DND-41 (cell line): Measurements from ENCODE around the gene CPM.

ENCODE experiments used
- ATAC-seq: fragments of 200-7000 bp; cut with Tn5 transposase; 3 replicates; pipeline ENCODE4 v1.9.1; 2021; ENCODE audit warnings: low read depth; ENCODE audit not compliant: insufficient read depth
- DNase-seq: peaks from one replicate; pipeline ENCODE4 v3.0.0-alpha.2; 2020
- H2AFZ ChIP-seq: 2 replicates; pipeline ENCODE4 v1.6.0; 2012; ENCODE audit warnings: low read depth, low read length
- H3K27ac ChIP-seq: 2 replicates; pipeline ENCODE4 v1.5.1; 2012; ENCODE audit warnings: low read length, inconsistent platforms
- H3K27me3 ChIP-seq: fragments of 200-600 bp; sonication (generic); 2 replicates; pipeline ENCODE4 v1.6.0; 2012; ENCODE audit warnings: low read length, mild to moderate bottlenecking, inconsistent platforms; ENCODE audit not compliant: insufficient read depth, poor library complexity
- H3K36me3 ChIP-seq: 2 replicates; pipeline ENCODE4 v1.5.1; 2012; ENCODE audit warnings: low read length, inconsistent platforms; ENCODE audit not compliant: insufficient read depth
- H3K4me1 ChIP-seq: 2 replicates; pipeline ENCODE4 v1.5.1; 2012; ENCODE audit warnings: mild to moderate bottlenecking, low read length; ENCODE audit not compliant: insufficient read depth
- H3K4me2 ChIP-seq: 2 replicates; pipeline ENCODE4 v1.6.0; 2012; ENCODE audit warnings: mild to moderate bottlenecking, moderate library complexity, low read length, inconsistent platforms; ENCODE audit not compliant: insufficient read depth
- H3K4me3 ChIP-seq, 2 experiments: fragments of 200-600 bp in 1 of 2; shearing (Covaris generic) in 1 of 2; 2 replicates each; pipeline ENCODE4 v1.5.1; 2012 to 2016; ENCODE audit warnings: inconsistent platforms in 2 of 2, low read length in 2 of 2, mild to moderate bottlenecking in 2 of 2, low read depth in 1 of 2, moderate library complexity in 1 of 2
- H3K79me2 ChIP-seq: 2 replicates; pipeline ENCODE4 v1.6.0; 2012; ENCODE audit warnings: low read length, inconsistent platforms; ENCODE audit not compliant: insufficient read depth
- H3K9ac ChIP-seq: 2 replicates; pipeline ENCODE4 v1.6.0; 2012; ENCODE audit warnings: low read depth, mild to moderate bottlenecking, inconsistent platforms, low read length, moderate library complexity
- H3K9me3 ChIP-seq: 2 replicates; pipeline ENCODE4 v1.5.1; 2012; ENCODE audit warnings: low read length, moderate library complexity, mild to moderate bottlenecking, inconsistent platforms; ENCODE audit not compliant: insufficient read depth, severe bottlenecking
- H4K20me1 ChIP-seq: 2 replicates; pipeline ENCODE4 v1.6.0; 2012; ENCODE audit warnings: low read length; ENCODE audit not compliant: insufficient read depth
- CTCF ChIP-seq: IDR thresholded peaks from 2 replicates; pipeline ENCODE4 v1.5.1; 2012; ENCODE audit warnings: borderline replicate concordance, low read length, moderate library complexity, mild to moderate bottlenecking; ENCODE audit not compliant: poor library complexity, severe bottlenecking; ENCODE audit errors: extremely low read depth
- EZH2 ChIP-seq: IDR thresholded peaks from 3 replicates; pipeline ENCODE4 v1.6.1; 2012; ENCODE audit warnings: borderline replicate concordance, low read depth, mild to moderate bottlenecking, moderate library complexity, low read length, inconsistent platforms; ENCODE audit not compliant: severe bottlenecking

The CPM gene

GRCh38 chr12:68976395-68976841 is 43.4 kb upstream of the CPM start:
- no peaks in the 10 kb centered on the region for H4K20me1 ChIP-seq
- no peaks in the 10 kb centered on the region for H3K9me3 ChIP-seq
- no peaks in the 10 kb centered on the region for H3K36me3 ChIP-seq
- ATAC-seq (no peak), DNase-seq (no peak)
- no peak overlapping the region for H2AFZ ChIP-seq
- no peak overlapping the region for H3K4me3 ChIP-seq
- H3K79me2 ChIP-seq, result no peaks in the 10 kb centered on the region
- no peak overlapping the region for H3K4me2 ChIP-seq
- H3K4me1 ChIP-seq, result no peaks in the 10 kb centered on the region
- no peak overlapping the region for H3K27ac ChIP-seq
- no peak overlapping the region for H3K9ac ChIP-seq
- TF ChIP-seq CTCF, result no peak
- no peak for TF ChIP-seq EZH2
- no peaks in the 10 kb centered on the region for H3K27me3 ChIP-seq

- DNase-seq, result no peak
- no peak overlapping the region for H3K9ac ChIP-seq
- no peak overlapping the region for H3K27ac ChIP-seq
- no peak overlapping the region for H3K4me3 ChIP-seq
- H3K36me3 ChIP-seq, result no peaks in the 10 kb centered on the region
- H3K4me1 ChIP-seq, result no peaks in the 10 kb centered on the region
- TF ChIP-seq EZH2 (no peak), CTCF (no peak)
- H2AFZ ChIP-seq, result no peak overlapping the region
- H3K9me3 ChIP-seq, result no peaks in the 10 kb centered on the region
- ATAC-seq, result no peak
- H3K4me2 ChIP-seq, result no peak overlapping the region
- no peaks in the 10 kb centered on the region for H4K20me1 ChIP-seq
- no peaks in the 10 kb centered on the region for H3K27me3 ChIP-seq
- H3K79me2 ChIP-seq, result no peaks in the 10 kb centered on the region
Measured at GRCh38 chr12:68975811-68976210, 42.8 kb upstream of the CPM start.

- Histone ChIP-seq H3K36me3 (no peaks in the 10 kb centered on the region), H3K4me2 (no peak overlapping the region), H2AFZ (no peak overlapping the region), H3K9me3 (no peaks in the 10 kb centered on the region), H3K79me2 (no peaks in the 10 kb centered on the region), H3K4me1 (no peaks in the 10 kb centered on the region), H3K27me3 (no peaks in the 10 kb centered on the region), H4K20me1 (no peaks in the 10 kb centered on the region), H3K27ac (no peak overlapping the region), H3K9ac (no peak overlapping the region), H3K4me3 (no peak overlapping the region)
- ATAC-seq (no peak), DNase-seq (no peak)
- TF ChIP-seq CTCF, result no peak
- TF ChIP-seq EZH2, result no peak
Measured at GRCh38 chr12:68972595-68972994, 39.6 kb upstream of the CPM start.

GRCh38 chr12:68971404-68971803 is 38.4 kb upstream of the CPM start:
- H3K4me2 ChIP-seq, result no peak overlapping the region
- TF ChIP-seq CTCF, result no peak
- TF ChIP-seq EZH2, result no peak
- no peak for ATAC-seq
- H3K4me1 ChIP-seq, result no peaks in the 10 kb centered on the region
- H2AFZ ChIP-seq, result no peak overlapping the region
- H3K36me3 ChIP-seq, result no peaks in the 10 kb centered on the region
- no peak for DNase-seq
- no peak overlapping the region for H3K4me3 ChIP-seq
- H3K9ac ChIP-seq, result no peak overlapping the region
- no peak overlapping the region for H3K27ac ChIP-seq
- no peaks in the 10 kb centered on the region for H3K27me3 ChIP-seq
- no peaks in the 10 kb centered on the region for H4K20me1 ChIP-seq
- H3K79me2 ChIP-seq, result no peaks in the 10 kb centered on the region
- H3K9me3 ChIP-seq, result no peaks in the 10 kb centered on the region
